K562 (cell line): Measurements from ENCODE around the gene RAB17. TPM values are rescaled to one million over a fixed set of nuclear protein-coding genes. Genes with fewer than 3 reads are reported as not detected.

Source experiments
- ATAC-seq: fragments of 200-7000 bp; cut with Tn5 transposase; 3 replicates; pipeline ENCODE4 v1.9.1; 2020; ENCODE audit warnings: moderate library complexity
- BruUV-seq: library from RNA; stranded (reverse); fragments of 400-500 nt; replicated peaks from 2 replicates; lab custom pipeline; 2021; lab: Mats Ljungman, UMichigan
- CTCF ChIA-PET: fragments of 300-600 bp; formaldehyde crosslinking; extraction: SDS; loops from one replicate; lab custom pipeline; 2021; ENCODE audit warnings: low intra/inter-chr PET ratio; lab: Yijun Ruan, JAX
- POLR2A ChIA-PET: fragments of 300-600, 350-650 bp; sonication (Branson Sonifier 250); formaldehyde crosslinking; extraction: SDS; loops from one replicate; lab custom pipeline; 2021; ENCODE audit warnings: antibody characterized with exemption, inconsistent platforms; lab: Yijun Ruan, JAX
- DNase-seq, 4 experiments: peaks; one replicate each; pipeline versions ENCODE4 v3.0.0 to v3.0.0-alpha.2; 2011 to 2018; ENCODE audit warnings: low spot score in 3 of 4, mixed read lengths in 3 of 4; ENCODE audit errors: extremely low read depth in 1 of 4
- FAIRE-seq: peaks from 2 replicates; lab custom pipeline; 2011; peaks lifted over from hg19 to GRCh38; lab: Jason Lieb, UNC
- H2AFZ ChIP-seq: 2 replicates; pipeline ENCODE4 v1.6.0; 2011; ENCODE audit warnings: low read depth, low read length, control low read depth, inconsistent platforms
- H3K27ac ChIP-seq: fragments of 200-600 bp; 3 replicates; pipeline ENCODE4 v1.8.0; 2011; ENCODE audit warnings: low read depth, mild to moderate bottlenecking, control low read depth, inconsistent platforms, low read length, moderate library complexity, mixed read lengths; ENCODE audit errors: extremely low read depth
- H3K27me3 ChIP-seq, 2 experiments: fragments of 300-600 bp in 1 of 2; 2 replicates in 1 of 2; 3 replicates in 1 of 2; pipeline versions ENCODE4 v1.6.0 to v1.8.0; 2011; ENCODE audit warnings: inconsistent platforms in 2 of 2, low read length in 2 of 2, mild to moderate bottlenecking in 1 of 2, mixed read lengths in 1 of 2, moderate library complexity in 1 of 2; ENCODE audit not compliant: control insufficient read depth in 2 of 2, insufficient read depth in 2 of 2
- H3K36me3 ChIP-seq: fragments of 300-600 bp; 3 replicates; pipeline ENCODE4 v1.8.0; 2011; ENCODE audit warnings: mild to moderate bottlenecking, low read length, inconsistent platforms; ENCODE audit not compliant: control insufficient read depth, insufficient read depth
- H3K4me1 ChIP-seq, 2 experiments: fragments of 200-600 bp in 1 of 2; replicated peaks in 1 of 2; 2 replicates in 1 of 2; 3 replicates in 1 of 2; pipeline versions ENCODE4 v1.5.1 to v1.8.0; 2011; ENCODE audit warnings: inconsistent platforms in 2 of 2, low read length in 2 of 2, mild to moderate bottlenecking in 1 of 2, mixed read lengths in 1 of 2, moderate library complexity in 1 of 2; ENCODE audit not compliant: control insufficient read depth in 2 of 2, insufficient read depth in 2 of 2
- H3K4me2 ChIP-seq: 2 replicates; pipeline ENCODE4 v1.6.1; 2011; ENCODE audit warnings: low read length, control low read depth, inconsistent platforms, mixed read lengths; ENCODE audit not compliant: insufficient read depth
- H3K4me3 ChIP-seq: fragments of 200-600 bp; sonication (generic), shearing (Covaris generic); 2 replicates; pipeline ENCODE4 v1.5.1; 2016; ENCODE audit warnings: control low read depth, inconsistent platforms
- H3K79me2 ChIP-seq: fragments of 200-600 bp; 3 replicates; pipeline ENCODE4 v1.8.0; 2011; ENCODE audit warnings: low read length, inconsistent platforms; ENCODE audit not compliant: control insufficient read depth, insufficient read depth
- H3K9ac ChIP-seq, 2 experiments: 2 replicates each; pipeline versions ENCODE4 v1.6.0 to v1.6.1; 2011; ENCODE audit warnings: low read depth in 2 of 2, low read length in 2 of 2, control low read depth in 1 of 2, inconsistent platforms in 1 of 2, mild to moderate bottlenecking in 1 of 2, mixed read lengths in 1 of 2; ENCODE audit not compliant: insufficient read depth in 1 of 2
- H3K9me1 ChIP-seq: one replicate; pipeline ENCODE4 v1.6.0; 2011; ENCODE audit warnings: inconsistent platforms, mild to moderate bottlenecking, low read length, moderate library complexity; ENCODE audit not compliant: control insufficient read depth, insufficient read depth
- H3K9me3 ChIP-seq: replicated peaks from 2 replicates; pipeline ENCODE4 v1.5.1; 2011; ENCODE audit warnings: low read depth, low read length, inconsistent platforms; ENCODE audit not compliant: control insufficient read depth, insufficient read depth
- H4K20me1 ChIP-seq: replicated peaks from 2 replicates; pipeline ENCODE4 v1.6.1; 2011; ENCODE audit warnings: low read length, inconsistent platforms, mixed read lengths; ENCODE audit not compliant: control insufficient read depth, insufficient read depth
- FOXK1 ChIP-seq: sonication (generic); formaldehyde crosslinking; IDR thresholded peaks from 2 replicates; pipeline ENCODE4 v1.8.0; 2022; ENCODE audit warnings: missing genetic modification reagents, mild to moderate bottlenecking, borderline replicate concordance
- MAFG ChIP-seq: fragments of 450-650 bp; conservative IDR thresholded peaks from 2 replicates; pipeline ENCODE4 v1.6.1; 2016; ENCODE audit warnings: missing genetic modification characterization, missing compliant biosample characterization
- POU5F1 ChIP-seq: fragments of 150-350 bp; IDR thresholded peaks from 2 replicates; pipeline ENCODE4 v1.6.1; 2014; ENCODE audit warnings: borderline replicate concordance, low read length, low read depth, mild to moderate bottlenecking; ENCODE audit not compliant: partially characterized antibody
- SMARCC2 ChIP-seq: fragments of 450-650 bp; IDR thresholded peaks from 2 replicates; pipeline ENCODE4 v1.6.1; 2017; ENCODE audit warnings: antibody characterized with exemption, moderate library complexity, mild to moderate bottlenecking, low read depth
- TAF1 ChIP-seq: IDR thresholded peaks from 2 replicates; pipeline ENCODE4 v1.6.1; 2011; ENCODE audit warnings: mild to moderate bottlenecking, low read length, moderate library complexity; ENCODE audit not compliant: insufficient read depth, control insufficient read depth, severe bottlenecking; ENCODE audit errors: extremely low read depth
- ZNF165 ChIP-seq: fragments of 250-450 bp; sonication (Bioruptor Pico); IDR thresholded peaks from 2 replicates; pipeline ENCODE4 v1.4.0; 2020; ENCODE audit warnings: borderline replicate concordance
- WGBS: fragments of 100-300 bp; shearing (Covaris generic); methylation state at CpG from one replicate; pipeline ENCODE4 v1.1.6; 2016; ENCODE audit warnings: low coverage, mixed read lengths; ENCODE audit not compliant: insufficient coverage; ENCODE audit errors: missing lambda C conversion rate; 5-methylcytosine and 5-hydroxymethylcytosine counted together
- in situ Hi-C: fragments of 300-500 bp; cut with MboI; formaldehyde crosslinking; loops from 4 replicates; pipeline ENCODE4 v1.15.0; 2018; ENCODE audit warnings: inconsistent platforms, mixed read lengths
- intact Hi-C: fragments of 100-400 bp; cut with micrococcal nuclease; formaldehyde crosslinking; loops from 2 replicates; pipeline ENCODE4 v1.14.2; 2022
- polyA plus RNA-seq, 8 experiments: library from polyadenylated mRNA; depleted of rRNA in 4 of 8; stranded (reverse) in 5 of 8; unstranded in 3 of 8; fragments of >200 nt; fragmentation: Nextera tagmentation in 2 of 8; fragmentation: Illumina TruSeq in 1 of 8; extraction: Ambion mirVana in 2 of 8; extraction: Trizol in 1 of 8; gene quantifications; 2 replicates each; pipeline versions ENCODE4 v1.2.1 to v1.2.3, GENCODE V29; 2011 to 2014; ENCODE audit warnings: inconsistent platforms in 1 of 8, missing spikeins in 1 of 8
- total RNA-seq, 7 experiments: library from RNA; depleted of rRNA in 6 of 7; stranded (reverse); fragments of >200 nt in 6 of 7; fragmentation: Illumina TruSeq in 2 of 7; extraction: Trizol in 2 of 7; gene quantifications; 2 replicates each; pipeline versions ENCODE4 v1.2.1 to v1.2.3, GENCODE V29; 2011 to 2021; ENCODE audit warnings: low replicate concordance in 1 of 7
- TF ChIP-seq, protein P1 (sequence below): fragments of 450-650 bp; IDR thresholded peaks from 2 replicates; pipeline ENCODE4 v1.6.1; 2017; ENCODE audit warnings: mild to moderate bottlenecking, moderate library complexity
- TF ChIP-seq, protein P2 (sequence below), 2 experiments: fragments of 450-650 bp; conservative IDR thresholded peaks; 2 replicates each; pipeline ENCODE4 v1.6.1; 2017; ENCODE audit warnings: mild to moderate bottlenecking in 2 of 2, moderate library complexity in 2 of 2
- TF ChIP-seq, protein P3 (sequence below): fragments of 450-650 bp; IDR thresholded peaks from 2 replicates; pipeline ENCODE4 v1.7.1; 2018; ENCODE audit warnings: mild to moderate bottlenecking, low read depth; ENCODE audit not compliant: partially characterized antibody

The RAB17 gene
- total and polyA plus RNA-seq, 9 of the 15 experiments (the other 6 are each of a cell fraction or from before 2014, with no cell fraction given): 0.13 TPM; not detected in 8

DNA sequence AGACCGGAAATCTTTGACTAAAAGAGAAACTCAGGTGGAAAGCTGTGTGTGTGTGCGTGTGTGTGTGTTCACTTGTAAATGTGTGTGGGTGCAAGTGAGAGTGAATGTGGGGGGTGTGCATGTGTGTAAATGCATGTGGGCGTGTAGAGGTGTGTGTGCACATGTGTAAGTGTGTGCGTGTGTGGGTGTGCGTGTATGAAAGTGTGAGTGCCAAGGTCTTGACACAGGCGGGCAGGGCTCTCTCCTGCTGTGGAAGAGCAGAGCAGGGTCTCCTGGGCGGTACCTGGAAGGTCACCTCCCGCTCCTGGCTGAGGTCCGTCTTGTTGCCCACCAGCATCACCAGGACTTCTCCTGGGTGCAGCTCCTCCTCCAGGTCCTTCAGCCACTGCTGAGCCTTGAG lies 13.6 kb downstream of the RAB17 start:
- H3K4me1 ChIP-seq: peaks cover 0 to 5% of the 10 kb centered on the region in 2 experiments; a peak in 2 of 5 replicates
- no peaks in the 10 kb centered on the region for H3K9me1 ChIP-seq
- no peak overlapping the region for H3K4me2 ChIP-seq
- FAIRE-seq (no peak), ATAC-seq (no peak), DNase-seq (no peak)
- no peaks in the 10 kb centered on the region for H3K79me2 ChIP-seq
- CTCF ChIA-PET: interaction anchor here (1.0 kb wide), 1 partner anchor 64 kb away, joined by 3 read pairs; no protein-coding TSS in a partner anchor
- POLR2A ChIA-PET: no interaction called here
- no TSS peak for BruUV-seq
- in situ Hi-C loops: loop anchor here (10.0 kb wide), 1 partner anchor 422 kb away; no protein-coding TSS in a partner anchor
- 0% methylated on average over 9 of the region's 9 CpGs for WGBS
- intact Hi-C loops: no loop called here
- H3K9ac ChIP-seq: no peak overlapping the region
- peaks cover 4 to 62% of the 10 kb centered on the region in 2 experiments; a peak in 3 of 5 replicates for H3K27me3 ChIP-seq
- TF ChIP-seq POU5F1: no peak
- TF ChIP-seq SMARCC2: no peak
- no peak for TF ChIP-seq TAF1
- TF ChIP-seq FOXK1 (CRISPR knock-in tag): no peak
- TF ChIP-seq, protein P1, sequence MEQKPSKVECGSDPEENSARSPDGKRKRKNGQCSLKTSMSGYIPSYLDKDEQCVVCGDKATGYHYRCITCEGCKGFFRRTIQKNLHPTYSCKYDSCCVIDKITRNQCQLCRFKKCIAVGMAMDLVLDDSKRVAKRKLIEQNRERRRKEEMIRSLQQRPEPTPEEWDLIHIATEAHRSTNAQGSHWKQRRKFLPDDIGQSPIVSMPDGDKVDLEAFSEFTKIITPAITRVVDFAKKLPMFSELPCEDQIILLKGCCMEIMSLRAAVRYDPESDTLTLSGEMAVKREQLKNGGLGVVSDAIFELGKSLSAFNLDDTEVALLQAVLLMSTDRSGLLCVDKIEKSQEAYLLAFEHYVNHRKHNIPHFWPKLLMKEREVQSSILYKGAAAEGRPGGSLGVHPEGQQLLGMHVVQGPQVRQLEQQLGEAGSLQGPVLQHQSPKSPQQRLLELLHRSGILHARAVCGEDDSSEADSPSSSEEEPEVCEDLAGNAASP: no peak
- TF ChIP-seq, protein P2, sequence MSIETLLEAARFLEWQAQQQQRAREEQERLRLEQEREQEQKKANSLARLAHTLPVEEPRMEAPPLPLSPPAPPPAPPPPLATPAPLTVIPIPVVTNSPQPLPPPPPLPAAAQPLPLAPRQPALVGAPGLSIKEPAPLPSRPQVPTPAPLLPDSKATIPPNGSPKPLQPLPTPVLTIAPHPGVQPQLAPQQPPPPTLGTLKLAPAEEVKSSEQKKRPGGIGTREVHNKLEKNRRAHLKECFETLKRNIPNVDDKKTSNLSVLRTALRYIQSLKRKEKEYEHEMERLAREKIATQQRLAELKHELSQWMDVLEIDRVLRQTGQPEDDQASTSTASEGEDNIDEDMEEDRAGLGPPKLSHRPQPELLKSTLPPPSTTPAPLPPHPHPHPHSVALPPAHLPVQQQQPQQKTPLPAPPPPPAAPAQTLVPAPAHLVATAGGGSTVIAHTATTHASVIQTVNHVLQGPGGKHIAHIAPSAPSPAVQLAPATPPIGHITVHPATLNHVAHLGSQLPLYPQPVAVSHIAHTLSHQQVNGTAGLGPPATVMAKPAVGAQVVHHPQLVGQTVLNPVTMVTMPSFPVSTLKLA (conservative IDR thresholded peaks at IDR 0.05): no peak
- TF ChIP-seq ZNF165: no peak
- TF ChIP-seq, protein P3, sequence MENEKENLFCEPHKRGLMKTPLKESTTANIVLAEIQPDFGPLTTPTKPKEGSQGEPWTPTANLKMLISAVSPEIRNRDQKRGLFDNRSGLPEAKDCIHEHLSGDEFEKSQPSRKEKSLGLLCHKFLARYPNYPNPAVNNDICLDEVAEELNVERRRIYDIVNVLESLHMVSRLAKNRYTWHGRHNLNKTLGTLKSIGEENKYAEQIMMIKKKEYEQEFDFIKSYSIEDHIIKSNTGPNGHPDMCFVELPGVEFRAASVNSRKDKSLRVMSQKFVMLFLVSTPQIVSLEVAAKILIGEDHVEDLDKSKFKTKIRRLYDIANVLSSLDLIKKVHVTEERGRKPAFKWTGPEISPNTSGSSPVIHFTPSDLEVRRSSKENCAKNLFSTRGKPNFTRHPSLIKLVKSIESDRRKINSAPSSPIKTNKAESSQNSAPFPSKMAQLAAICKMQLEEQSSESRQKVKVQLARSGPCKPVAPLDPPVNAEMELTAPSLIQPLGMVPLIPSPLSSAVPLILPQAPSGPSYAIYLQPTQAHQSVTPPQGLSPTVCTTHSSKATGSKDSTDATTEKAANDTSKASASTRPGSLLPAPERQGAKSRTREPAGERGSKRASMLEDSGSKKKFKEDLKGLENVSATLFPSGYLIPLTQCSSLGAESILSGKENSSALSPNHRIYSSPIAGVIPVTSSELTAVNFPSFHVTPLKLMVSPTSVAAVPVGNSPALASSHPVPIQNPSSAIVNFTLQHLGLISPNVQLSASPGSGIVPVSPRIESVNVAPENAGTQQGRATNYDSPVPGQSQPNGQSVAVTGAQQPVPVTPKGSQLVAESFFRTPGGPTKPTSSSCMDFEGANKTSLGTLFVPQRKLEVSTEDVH: no peak
- no peak for TF ChIP-seq MAFG
- H3K27ac ChIP-seq: no peak overlapping the region
- no peak overlapping the region for H2AFZ ChIP-seq
- no peaks in the 10 kb centered on the region for H3K9me3 ChIP-seq
- no peaks in the 10 kb centered on the region for H4K20me1 ChIP-seq
- H3K36me3 ChIP-seq: no peaks in the 10 kb centered on the region
- H3K4me3 ChIP-seq: no peak overlapping the region
